ENCODE data around the gene OR10J5. TPM values are rescaled to one million over a fixed set of nuclear protein-coding genes. Genes with fewer than 3 reads are reported as not detected.

The OR10J5 gene
- total and polyA plus RNA-seq, 7 donors, result not detected

DNA sequence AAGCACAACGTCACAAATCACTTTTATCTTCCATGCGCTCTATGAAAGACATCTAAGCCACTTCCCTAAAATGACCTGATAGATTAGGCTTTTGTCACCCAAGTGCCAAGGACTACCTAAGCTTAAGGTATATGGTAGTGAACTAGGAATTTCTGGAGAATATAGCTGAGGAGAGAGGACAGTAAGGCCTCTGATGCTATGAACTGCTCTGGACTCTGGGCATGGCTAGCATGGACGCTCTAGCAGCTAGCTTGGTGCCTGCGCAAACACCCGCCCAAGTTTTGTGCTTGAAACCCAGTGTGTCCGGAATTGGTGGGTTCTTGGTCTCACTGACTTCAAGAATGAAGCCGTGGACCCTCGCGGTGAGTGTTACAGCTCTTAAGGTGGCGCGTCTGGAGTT lies 42.5 kb downstream of the OR10J5 start:
- Histone ChIP-seq H3K36me3 (no peaks in the 10 kb centered on the region), H3K27me3 (no peaks in the 10 kb centered on the region), H3K4me1 (no peaks in the 10 kb centered on the region), H3K4me3 (no peak overlapping the region), H3K27ac (no peak overlapping the region), H3K9me3 (no peaks in the 10 kb centered on the region)
- DNase-seq, result no peak
- 81 to 89% methylated on average over 11 of the region's 11 CpGs for WGBS, 2 donors
- intact Hi-C loops (cut with DNase I), result no loop called here
- TF ChIP-seq, protein P1, sequence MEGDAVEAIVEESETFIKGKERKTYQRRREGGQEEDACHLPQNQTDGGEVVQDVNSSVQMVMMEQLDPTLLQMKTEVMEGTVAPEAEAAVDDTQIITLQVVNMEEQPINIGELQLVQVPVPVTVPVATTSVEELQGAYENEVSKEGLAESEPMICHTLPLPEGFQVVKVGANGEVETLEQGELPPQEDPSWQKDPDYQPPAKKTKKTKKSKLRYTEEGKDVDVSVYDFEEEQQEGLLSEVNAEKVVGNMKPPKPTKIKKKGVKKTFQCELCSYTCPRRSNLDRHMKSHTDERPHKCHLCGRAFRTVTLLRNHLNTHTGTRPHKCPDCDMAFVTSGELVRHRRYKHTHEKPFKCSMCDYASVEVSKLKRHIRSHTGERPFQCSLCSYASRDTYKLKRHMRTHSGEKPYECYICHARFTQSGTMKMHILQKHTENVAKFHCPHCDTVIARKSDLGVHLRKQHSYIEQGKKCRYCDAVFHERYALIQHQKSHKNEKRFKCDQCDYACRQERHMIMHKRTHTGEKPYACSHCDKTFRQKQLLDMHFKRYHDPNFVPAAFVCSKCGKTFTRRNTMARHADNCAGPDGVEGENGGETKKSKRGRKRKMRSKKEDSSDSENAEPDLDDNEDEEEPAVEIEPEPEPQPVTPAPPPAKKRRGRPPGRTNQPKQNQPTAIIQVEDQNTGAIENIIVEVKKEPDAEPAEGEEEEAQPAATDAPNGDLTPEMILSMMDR (IDR thresholded peaks at IDR 0.05), result no peak
- no peak for TF ChIP-seq EP300 (IDR thresholded peaks at IDR 0.05)
- no peak for TF ChIP-seq POLR2A (IDR thresholded peaks at IDR 0.05)
- TF ChIP-seq POLR2AphosphoS5 (IDR thresholded peaks at IDR 0.05), result no peak

DNA sequence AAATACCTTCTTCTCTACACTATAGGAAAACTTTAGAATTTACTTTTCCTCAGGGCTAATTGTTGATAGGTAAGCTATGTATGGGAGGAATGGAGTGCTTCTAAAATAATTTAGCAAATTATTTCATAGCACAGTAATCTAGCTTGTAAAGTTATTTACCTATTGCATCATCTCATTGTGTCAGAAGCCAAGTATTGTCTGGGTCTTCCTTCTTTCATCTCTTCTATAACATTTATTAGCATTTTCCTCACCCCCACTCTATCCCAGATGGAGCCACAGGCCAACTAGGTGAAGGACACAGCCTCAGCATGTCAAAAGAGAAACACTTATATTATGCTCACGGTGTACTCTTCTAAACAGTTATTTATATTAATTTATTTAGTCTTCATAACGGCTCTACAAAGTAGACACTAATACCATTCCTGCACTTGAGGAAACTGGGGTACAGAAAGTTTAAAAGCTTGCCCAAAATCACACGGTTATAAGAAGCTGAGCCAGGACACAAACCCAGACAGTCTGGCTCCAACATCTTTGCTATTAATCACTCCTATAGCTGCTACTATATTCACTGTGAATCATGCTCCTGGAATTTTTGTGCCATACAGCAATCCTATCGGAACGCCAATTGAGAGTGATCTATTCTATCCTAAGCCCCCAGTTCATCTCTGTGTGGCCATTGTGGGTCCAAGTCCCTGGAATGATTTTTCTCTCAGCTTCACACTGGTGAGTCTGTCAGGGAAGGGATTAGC lies 43.1 kb downstream of the OR10J5 start:
- intact Hi-C loops (cut with DNase I), result no loop called here

More for the DNA sequence above, 43.1 kb downstream of the OR10J5 start:
- H3K9me3 ChIP-seq, result no peaks in the 10 kb centered on the region
- H3K4me1 ChIP-seq, result no peaks in the 10 kb centered on the region
- no peak overlapping the region for H3K27ac ChIP-seq
- H3K36me3 ChIP-seq, result no peaks in the 10 kb centered on the region
- no peaks in the 10 kb centered on the region for H3K27me3 ChIP-seq
- TF ChIP-seq POLR2A (IDR thresholded peaks at IDR 0.05), result no peak
- no peak overlapping the region for H3K4me3 ChIP-seq
- 66 to 78% methylated on average over 5 of the region's 5 CpGs for WGBS, 2 donors
- DNase-seq, result no peak

Other genes starting within 250 kb of the OR10J5 start
- gene FCER1A, start 233.7 kb downstream of the OR10J5 start, total RNA-seq, result 1 to 10 TPM in 2 of 4 donors, under 1 TPM in 1, not detected in 1; 0.33 to 5.4 (median 3.3) TPM
- 1 to 10 TPM in 1 of 3 donors, not detected in 2; 3.6 TPM for gene FCER1A, start 233.7 kb downstream of the OR10J5 start, polyA plus RNA-seq
- not detected for gene OR10J4, start 103.8 kb downstream of the OR10J5 start, total RNA-seq
- not detected for gene OR10J4, start 103.8 kb downstream of the OR10J5 start, polyA plus RNA-seq
- gene OR10J1, start 96.3 kb downstream of the OR10J5 start, total RNA-seq, result not detected
- not detected for gene OR10J1, start 96.3 kb downstream of the OR10J5 start, polyA plus RNA-seq
- not detected for gene APCS, start 51.8 kb upstream of the OR10J5 start, total RNA-seq
- gene APCS, start 51.8 kb upstream of the OR10J5 start, polyA plus RNA-seq, result not detected
- not detected for gene CRP, start 178.6 kb upstream of the OR10J5 start, total RNA-seq
- under 1 TPM in 1 of 3 donors, not detected in 2; 0.20 TPM for gene CRP, start 178.6 kb upstream of the OR10J5 start, polyA plus RNA-seq
- 10 to 100 TPM; 40.4 to 59.1 (median 51.6) TPM for gene DUSP23, start 245.0 kb upstream of the OR10J5 start, total RNA-seq
- gene DUSP23, start 245.0 kb upstream of the OR10J5 start, polyA plus RNA-seq, result 10 to 100 TPM; 77.7 to 88.7 (median 86.5) TPM